OCI-LY3 (cell line): ENCODE results near the gene MYOD1.

ENCODE experiments used
- CTCF ChIP-seq: fragments of 200-600, 300-600 bp; sonication (generic); IDR thresholded peaks from 2 replicates; pipeline ENCODE4 v1.5.1; 2014; ENCODE audit warnings: antibody characterized with exemption, low read length, low read depth
- EZH2phosphoT487 ChIP-seq: fragments of 200-600 bp; shearing (Covaris generic); IDR thresholded peaks from 2 replicates; pipeline ENCODE4 v1.6.1; 2018; ENCODE audit warnings: antibody characterized with exemption, mixed run types, low read depth

GRCh38 chr11:17742019-17742418, 22.6 kb downstream of the MYOD1 start:
- no peak for TF ChIP-seq CTCF
- TF ChIP-seq EZH2phosphoT487: no peak
